IMR-90 (cell line): Measurements from ENCODE around the gene ANO9. TPM values are rescaled to one million over a fixed set of nuclear protein-coding genes. Genes with fewer than 3 reads are reported as not detected.

Experiments used
- ATAC-seq: fragments of 200-7000 bp; cut with Tn5 transposase; 2 replicates; pipeline ENCODE4 v1.9.1; 2020; ENCODE audit warnings: low read depth, mild to moderate bottlenecking, moderate library complexity
- BruUV-seq: library from RNA; stranded (reverse); fragments of 400-500 nt; replicated peaks from 2 replicates; lab custom pipeline; 2021; lab: Mats Ljungman, UMichigan
- CTCF ChIA-PET: fragments of 300-600 bp; formaldehyde crosslinking; extraction: SDS; loops from one replicate; lab custom pipeline; 2021; ENCODE audit warnings: antibody characterized with exemption; lab: Yijun Ruan, JAX
- POLR2A ChIA-PET: fragments of 300-600 bp; sonication (Branson Sonifier 250); formaldehyde crosslinking; loops from one replicate; lab custom pipeline; 2022; ENCODE audit warnings: antibody characterized with exemption; ENCODE audit not compliant: unreplicated experiment; lab: Charles Lee
- DNase-seq: peaks from one replicate; pipeline ENCODE4 v3.0.0; 2013
- H2AFZ ChIP-seq: replicated peaks from 2 replicates; pipeline ENCODE3; 2013; ENCODE audit warnings: low read length, mild to moderate bottlenecking; ENCODE audit not compliant: poor library complexity
- H2AK5ac ChIP-seq: 2 replicates; pipeline ENCODE4 v1.6.1; 2013; ENCODE audit warnings: low read depth, low read length, inconsistent platforms
- H2AK9ac ChIP-seq: replicated peaks from 2 replicates; pipeline ENCODE3; 2013; ENCODE audit warnings: mild to moderate bottlenecking, low read depth, low read length, moderate library complexity; ENCODE audit not compliant: poor library complexity
- H2BK120ac ChIP-seq: 2 replicates; pipeline ENCODE4 v1.6.1; 2013; ENCODE audit warnings: low read depth, low read length, inconsistent platforms
- H2BK15ac ChIP-seq: 3 replicates; pipeline ENCODE4 v1.6.1; 2013; ENCODE audit warnings: low read depth, low read length, inconsistent platforms
- H2BK20ac ChIP-seq: 2 replicates; pipeline ENCODE4 v1.6.1; 2013; ENCODE audit warnings: low read depth, mild to moderate bottlenecking, inconsistent platforms, low read length, moderate library complexity
- H2BK5ac ChIP-seq: 2 replicates; pipeline ENCODE4 v1.6.1; 2013; ENCODE audit warnings: mild to moderate bottlenecking, low read depth, low read length, inconsistent platforms; ENCODE audit not compliant: poor library complexity, severe bottlenecking
- H3K14ac ChIP-seq: replicated peaks from 2 replicates; pipeline ENCODE4 v1.6.1; 2013; ENCODE audit warnings: low read depth, low read length, inconsistent platforms
- H3K18ac ChIP-seq: 2 replicates; pipeline ENCODE4 v1.6.1; 2013; ENCODE audit warnings: low read depth, low read length, control low read depth
- H3K23ac ChIP-seq: 2 replicates; pipeline ENCODE4 v1.6.1; 2013; ENCODE audit warnings: low read depth, low read length, inconsistent platforms
- H3K27ac ChIP-seq: 2 replicates; pipeline ENCODE4 v1.5.1; 2013; ENCODE audit warnings: mild to moderate bottlenecking, control low read depth, low read length; ENCODE audit not compliant: insufficient read depth
- H3K27me3 ChIP-seq: 2 replicates; pipeline ENCODE4 v1.6.1; 2013; ENCODE audit warnings: low read length; ENCODE audit not compliant: control insufficient read depth, insufficient read depth
- H3K36me3 ChIP-seq: 2 replicates; pipeline ENCODE4 v1.6.1; 2013; ENCODE audit warnings: low read length, mixed read lengths; ENCODE audit not compliant: control insufficient read depth, insufficient read depth
- H3K4ac ChIP-seq: 2 replicates; pipeline ENCODE4 v1.6.1; 2013; ENCODE audit warnings: low read depth, low read length, inconsistent platforms
- H3K4me1 ChIP-seq: 2 replicates; pipeline ENCODE4 v1.6.1; 2013; ENCODE audit warnings: low read length, mixed read lengths; ENCODE audit not compliant: control insufficient read depth, insufficient read depth
- H3K4me2 ChIP-seq: 2 replicates; pipeline ENCODE4 v1.6.1; 2013; ENCODE audit warnings: low read depth, mild to moderate bottlenecking, control low read depth, low read length, moderate library complexity
- H3K4me3 ChIP-seq: 2 replicates; pipeline ENCODE4 v1.5.1; 2013; ENCODE audit warnings: low read depth, mild to moderate bottlenecking, control low read depth, low read length, moderate library complexity; ENCODE audit not compliant: insufficient read depth
- H3K56ac ChIP-seq: 2 replicates; pipeline ENCODE4 v1.6.1; 2013; ENCODE audit warnings: low read length, inconsistent platforms; ENCODE audit not compliant: insufficient read depth; ENCODE audit errors: extremely low read depth
- H3K79me1 ChIP-seq, 2 experiments: 2 replicates each; pipeline ENCODE4 v1.6.1; 2013; ENCODE audit warnings: low read length in 2 of 2, inconsistent platforms in 1 of 2, low read depth in 1 of 2
- H3K9ac ChIP-seq: 2 replicates; pipeline ENCODE4 v1.6.1; 2013; ENCODE audit warnings: low read depth, low read length, control low read depth
- H3K9me1 ChIP-seq: 2 replicates; pipeline ENCODE4 v1.6.1; 2013; ENCODE audit warnings: low read length, inconsistent platforms; ENCODE audit not compliant: insufficient read depth
- H3K9me3 ChIP-seq: 2 replicates; pipeline ENCODE4 v1.6.1; 2013; ENCODE audit warnings: low read length; ENCODE audit not compliant: control insufficient read depth, insufficient read depth
- H4K20me1 ChIP-seq: 2 replicates; pipeline ENCODE4 v1.6.1; 2013; ENCODE audit warnings: low read length, inconsistent platforms; ENCODE audit not compliant: insufficient read depth
- H4K5ac ChIP-seq: 2 replicates; pipeline ENCODE4 v1.6.1; 2013; ENCODE audit warnings: mild to moderate bottlenecking, low read depth, low read length, control low read depth
- H4K8ac ChIP-seq, 2 experiments: 2 replicates each; pipeline ENCODE4 v1.6.1; 2013; ENCODE audit warnings: low read depth in 2 of 2, low read length in 2 of 2, control low read depth in 1 of 2, inconsistent platforms in 1 of 2
- H4K91ac ChIP-seq: 2 replicates; pipeline ENCODE4 v1.6.1; 2013; ENCODE audit warnings: low read depth, low read length, inconsistent platforms; ENCODE audit not compliant: insufficient read depth
- CEBPB ChIP-seq: IDR thresholded peaks from 2 replicates; pipeline ENCODE4 v1.6.1; 2012; ENCODE audit warnings: low read depth, low read length, improper control_type of control experiment
- WGBS, 2 experiments: methylation state at CpG; one replicate each; pipeline versions ENCODE4 v1.1.5 to v1.1.7; 2013; ENCODE audit warnings: missing lambda C conversion rate in 2 of 2; ENCODE audit not compliant: insufficient read length in 1 of 2; ENCODE audit errors: extremely low coverage in 2 of 2; 5-methylcytosine and 5-hydroxymethylcytosine counted together
- dilution Hi-C: fragments of 300-500 bp; cut with HindIII; formaldehyde crosslinking; loops from one replicate; pipeline ENCODE4 v1.14.3; 2018; ENCODE audit warnings: low sequenced_read_pairs; ENCODE audit not compliant: unreplicated experiment
- in situ Hi-C: fragments of 300-500 bp; cut with MboI; formaldehyde crosslinking; loops from 3 replicates; pipeline ENCODE4 v1.14.3; 2019; ENCODE audit warnings: low sequenced_read_pairs, inconsistent platforms, mixed read lengths
- intact Hi-C: fragments of 100-400 bp; cut with micrococcal nuclease; formaldehyde crosslinking; loops from 2 replicates; pipeline ENCODE4 v1.10.0; 2022
- polyA plus RNA-seq, 3 experiments: library from polyadenylated mRNA; depleted of rRNA; stranded (reverse); fragments of >200 nt; gene quantifications; 2 replicates each; pipeline ENCODE4 v1.2.3, GENCODE V29; 2012; ENCODE audit warnings: low replicate concordance in 1 of 3
- total RNA-seq: library from RNA; depleted of rRNA; stranded (reverse); fragments of >200 nt; gene quantifications from 2 replicates; pipeline ENCODE4 v1.2.3, GENCODE V29; 2012

ANO9 gene
- total and polyA plus RNA-seq, 2 of the 4 experiments (the other 2 are of a cell fraction), result not detected

GRCh38 chr11:490930-491260, 49.1 kb upstream of the ANO9 start:
- dilution Hi-C loops (no loop called here), intact Hi-C loops (no loop called here), in situ Hi-C loops (no loop called here)
- no peak overlapping the region for H3K23ac ChIP-seq
- no peaks in the 10 kb centered on the region for H3K9me1 ChIP-seq
- no peak overlapping the region for H2AFZ ChIP-seq
- H3K9me3 ChIP-seq, result no peaks in the 10 kb centered on the region
- no peak for ATAC-seq
- peaks cover 0 to 14% of the 10 kb centered on the region in 2 experiments; a peak in 2 of 4 replicates for H3K79me1 ChIP-seq
- DNase-seq, result no peak
- no TSS peak for BruUV-seq
- CTCF ChIA-PET, result no interaction called here
- H2BK15ac ChIP-seq, result no peak overlapping the region
- no peak overlapping the region for H3K9ac ChIP-seq
- no peak overlapping the region for H3K4ac ChIP-seq
- no peak overlapping the region for H3K27ac ChIP-seq
- H4K91ac ChIP-seq, result no peak overlapping the region
- 100% methylated on average over 2 of the region's 15 CpGs; no CpG with 5 or more reads in 1 of the 2 experiments for WGBS, 2 experiments
- POLR2A ChIA-PET, result no interaction called here
- H2AK5ac ChIP-seq, result no peak overlapping the region
- no peak overlapping the region for H3K56ac ChIP-seq
- no peak overlapping the region for H3K18ac ChIP-seq
- H3K14ac ChIP-seq, result no peak overlapping the region
- H3K36me3 ChIP-seq, result peaks cover 38% of the 10 kb centered on the region
- peaks cover 5% of the 10 kb centered on the region for H4K20me1 ChIP-seq
- no peak overlapping the region for H2BK20ac ChIP-seq
- H2BK5ac ChIP-seq, result no peak overlapping the region
- no peak overlapping the region for H2BK120ac ChIP-seq
- H4K5ac ChIP-seq, result no peak overlapping the region
- no peak overlapping the region for H3K4me3 ChIP-seq
- no peaks in the 10 kb centered on the region for H3K27me3 ChIP-seq
- no peak overlapping the region for H2AK9ac ChIP-seq
- H3K4me1 ChIP-seq, result no peaks in the 10 kb centered on the region
- TF ChIP-seq CEBPB, result no peak
- H4K8ac ChIP-seq, result no peak overlapping the region
- H3K4me2 ChIP-seq, result no peak overlapping the region
